DOHH2 (cell line): ENCODE data around the gene ILF2.

ENCODE experiments used
- H3F3A ChIP-seq: fragments of 200-600 bp; sonication (generic), shearing (Covaris generic); 2 replicates; pipeline ENCODE4 v1.6.0; 2016; ENCODE audit warnings: antibody characterized with exemption, mild to moderate bottlenecking; ENCODE audit not compliant: control insufficient read depth, insufficient read depth
- H3K27ac ChIP-seq: fragments of 200-600 bp; sonication (generic); 2 replicates; pipeline ENCODE4 v1.5.1; 2014; ENCODE audit warnings: low read depth, mild to moderate bottlenecking, low read length, moderate library complexity
- H3K27me3 ChIP-seq: fragments of 200-600 bp; sonication (generic); 2 replicates; pipeline ENCODE4 v1.6.1; 2014; ENCODE audit warnings: mild to moderate bottlenecking, low read length, mixed read lengths; ENCODE audit not compliant: control insufficient read depth
- H3K36me3 ChIP-seq: fragments of 200-600 bp; sonication (generic); 2 replicates; pipeline ENCODE4 v1.6.1; 2014; ENCODE audit warnings: mild to moderate bottlenecking, low read length, moderate library complexity, mixed read lengths; ENCODE audit not compliant: control insufficient read depth
- H3K4me1 ChIP-seq: fragments of 200-600 bp; sonication (generic); 2 replicates; pipeline ENCODE4 v1.6.1; 2014; ENCODE audit warnings: mild to moderate bottlenecking, low read length, mixed read lengths; ENCODE audit not compliant: control insufficient read depth
- H3K4me2 ChIP-seq: fragments of 200-600 bp; sonication (generic); 2 replicates; pipeline ENCODE4 v1.6.0; 2014; ENCODE audit warnings: mild to moderate bottlenecking, low read length, moderate library complexity
- H3K4me3 ChIP-seq: fragments of 200-600 bp; sonication (generic); 2 replicates; pipeline ENCODE4 v1.5.1; 2014; ENCODE audit warnings: mild to moderate bottlenecking, low read length, mixed read lengths
- H3K79me2 ChIP-seq: fragments of 200-600 bp; sonication (generic); 2 replicates; pipeline ENCODE4 v1.6.1; 2014; ENCODE audit warnings: mild to moderate bottlenecking, low read length, mixed read lengths; ENCODE audit not compliant: control insufficient read depth
- H3K9me2 ChIP-seq: fragments of 200-600 bp; sonication (generic); replicated peaks from 2 replicates; pipeline ENCODE4 v1.6.1; 2014; ENCODE audit warnings: mild to moderate bottlenecking, low read length, mixed read lengths; ENCODE audit not compliant: control insufficient read depth
- H3K9me3 ChIP-seq: fragments of 200-600 bp; sonication (generic); 2 replicates; pipeline ENCODE4 v1.6.1; 2014; ENCODE audit warnings: antibody characterized with exemption, low read length, mixed read lengths; ENCODE audit not compliant: control insufficient read depth, insufficient read depth
- H4K20me1 ChIP-seq: fragments of 200-600 bp; sonication (generic); 2 replicates; pipeline ENCODE4 v1.6.0; 2014; ENCODE audit warnings: low read depth, mild to moderate bottlenecking, antibody characterized with exemption, low read length, moderate library complexity; ENCODE audit not compliant: control insufficient read depth, insufficient read depth
- EZH2phosphoT487 ChIP-seq: fragments of 200-600 bp; sonication (generic); IDR thresholded peaks from 2 replicates; pipeline ENCODE4 v1.6.1; 2017; ENCODE audit warnings: borderline replicate concordance, mild to moderate bottlenecking, antibody characterized with exemption, low read length, moderate library complexity, mixed read lengths
- TF ChIP-seq, protein P1 (sequence below): fragments of 200-600 bp; sonication (generic); IDR thresholded peaks from one replicate; pipeline ENCODE4 v1.5.1; 2014; ENCODE audit warnings: antibody characterized with exemption, mild to moderate bottlenecking, low read depth, low read length; ENCODE audit not compliant: poor library complexity, severe bottlenecking

Gene ILF2

DNA sequence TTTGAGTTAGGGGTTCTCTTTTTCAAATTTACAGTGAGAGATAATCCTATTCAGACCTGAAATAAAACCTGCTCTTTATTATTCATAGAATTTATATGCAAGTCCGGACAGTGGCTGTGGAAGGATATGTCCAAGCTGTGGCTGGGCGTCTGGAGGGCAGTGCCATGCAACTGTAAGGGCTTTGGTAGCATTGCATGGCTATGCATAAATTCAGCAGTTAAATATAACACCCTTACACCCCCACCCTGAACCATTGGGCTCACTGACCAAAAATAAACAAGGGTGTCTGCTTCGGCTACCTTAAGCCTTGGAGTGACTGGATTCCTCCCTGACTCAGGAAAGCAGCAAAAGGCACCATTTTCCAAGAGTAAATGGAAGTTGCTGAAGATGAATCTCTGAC, 31.5 kb downstream of the ILF2 start:
- Histone ChIP-seq H3K27me3 (no peaks in the 10 kb centered on the region), H3K27ac (no peak overlapping the region), H3K9me2 (no peaks in the 10 kb centered on the region), H3K79me2 (peaks cover 52% of the 10 kb centered on the region), H3K36me3 (peaks cover 90% of the 10 kb centered on the region), H4K20me1 (no peaks in the 10 kb centered on the region), H3K4me1 (peaks cover 8% of the 10 kb centered on the region), H3K9me3 (no peaks in the 10 kb centered on the region), H3F3A (peaks cover 4% of the 10 kb centered on the region; the same call in 1 of the 2 replicates), H3K4me3 (no peak overlapping the region), H3K4me2 (no peak overlapping the region)
- TF ChIP-seq EZH2phosphoT487 = no peak
- TF ChIP-seq, protein P1, sequence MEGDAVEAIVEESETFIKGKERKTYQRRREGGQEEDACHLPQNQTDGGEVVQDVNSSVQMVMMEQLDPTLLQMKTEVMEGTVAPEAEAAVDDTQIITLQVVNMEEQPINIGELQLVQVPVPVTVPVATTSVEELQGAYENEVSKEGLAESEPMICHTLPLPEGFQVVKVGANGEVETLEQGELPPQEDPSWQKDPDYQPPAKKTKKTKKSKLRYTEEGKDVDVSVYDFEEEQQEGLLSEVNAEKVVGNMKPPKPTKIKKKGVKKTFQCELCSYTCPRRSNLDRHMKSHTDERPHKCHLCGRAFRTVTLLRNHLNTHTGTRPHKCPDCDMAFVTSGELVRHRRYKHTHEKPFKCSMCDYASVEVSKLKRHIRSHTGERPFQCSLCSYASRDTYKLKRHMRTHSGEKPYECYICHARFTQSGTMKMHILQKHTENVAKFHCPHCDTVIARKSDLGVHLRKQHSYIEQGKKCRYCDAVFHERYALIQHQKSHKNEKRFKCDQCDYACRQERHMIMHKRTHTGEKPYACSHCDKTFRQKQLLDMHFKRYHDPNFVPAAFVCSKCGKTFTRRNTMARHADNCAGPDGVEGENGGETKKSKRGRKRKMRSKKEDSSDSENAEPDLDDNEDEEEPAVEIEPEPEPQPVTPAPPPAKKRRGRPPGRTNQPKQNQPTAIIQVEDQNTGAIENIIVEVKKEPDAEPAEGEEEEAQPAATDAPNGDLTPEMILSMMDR = no peak

DNA sequence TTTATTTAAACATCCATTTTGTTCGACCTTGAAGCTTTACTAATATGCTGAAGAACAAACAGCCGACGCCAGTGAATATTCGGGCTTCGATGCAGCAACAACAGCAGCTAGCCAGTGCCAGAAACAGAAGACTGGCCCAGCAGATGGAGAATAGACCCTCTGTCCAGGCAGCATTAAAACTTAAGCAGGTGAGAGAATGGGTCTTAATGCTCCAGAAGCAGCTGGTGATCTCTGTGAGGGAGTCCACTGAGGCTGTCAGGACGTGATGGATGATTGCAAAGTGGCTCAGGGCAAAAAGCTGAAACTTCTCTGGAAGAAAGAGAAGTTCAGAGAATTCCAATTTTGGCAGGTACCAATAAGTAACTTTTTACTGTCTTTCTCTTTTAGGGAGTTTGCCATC, 32.5 kb downstream of the ILF2 start:
- H3K9me3 ChIP-seq = no peaks in the 10 kb centered on the region
- H3K27ac ChIP-seq = no peak overlapping the region
- TF ChIP-seq, protein P1 = no peak
- TF ChIP-seq EZH2phosphoT487 = no peak
- H3F3A ChIP-seq = peaks cover 3% of the 10 kb centered on the region; the same call in 1 of the 2 replicates
- peaks cover 12% of the 10 kb centered on the region for H3K4me1 ChIP-seq
- no peaks in the 10 kb centered on the region for H3K27me3 ChIP-seq
- H3K9me2 ChIP-seq = no peaks in the 10 kb centered on the region
- H3K79me2 ChIP-seq = peaks cover 55% of the 10 kb centered on the region
- H3K36me3 ChIP-seq = peaks cover 83% of the 10 kb centered on the region
- no peaks in the 10 kb centered on the region for H4K20me1 ChIP-seq
- no peak overlapping the region for H3K4me3 ChIP-seq
- no peak overlapping the region for H3K4me2 ChIP-seq

DNA sequence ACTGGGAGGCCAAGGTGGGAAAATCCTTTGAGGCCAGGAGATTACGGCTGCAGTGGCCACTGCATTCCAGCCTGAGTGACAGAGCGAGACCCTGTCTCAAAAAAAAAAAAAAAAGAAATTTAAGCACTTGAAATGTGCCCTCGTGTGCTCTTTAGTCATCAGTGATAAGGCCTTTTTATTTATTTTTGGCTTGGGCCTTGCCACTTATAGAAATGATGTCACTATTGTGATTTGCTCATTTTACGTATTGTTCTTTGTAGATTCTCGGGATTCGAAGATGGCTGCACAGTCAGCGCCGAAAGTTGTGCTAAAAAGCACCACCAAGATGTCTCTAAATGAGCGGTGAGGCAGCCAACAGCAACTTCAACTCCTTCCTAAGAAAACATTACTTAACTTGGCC, 34.5 kb downstream of the ILF2 start:
- Histone ChIP-seq H3K36me3 (peaks cover 64% of the 10 kb centered on the region), H4K20me1 (no peaks in the 10 kb centered on the region), H3K9me3 (no peaks in the 10 kb centered on the region), H3K4me3 (no peak overlapping the region), H3F3A (peaks cover 3% of the 10 kb centered on the region; the same call in 1 of the 2 replicates), H3K4me1 (peaks cover 15% of the 10 kb centered on the region), H3K4me2 (no peak overlapping the region), H3K9me2 (no peaks in the 10 kb centered on the region), H3K79me2 (peaks cover 54% of the 10 kb centered on the region), H3K27ac (no peak overlapping the region), H3K27me3 (no peaks in the 10 kb centered on the region)
- no peak for TF ChIP-seq EZH2phosphoT487
- TF ChIP-seq, protein P1 = no peak
